ENCODE data around the gene PLIN3. TPM values are rescaled to one million over a fixed set of nuclear protein-coding genes. Genes with fewer than 3 reads are reported as not detected.
"Not testable (repeated sequence)": the region's sequence is repeated elsewhere in the genome, so short reads cannot be mapped to it uniquely, and the experiment has no call there.

The PLIN3 gene
- total RNA-seq, 1 donor from 2014 or later: 6.8 TPM

GRCh38 chr19:4902796-4903195 lies 35.3 kb upstream of the PLIN3 start, which contains the start of gene ARRDC5:
ARRDC5 (minus strand) TSS chr19:4902896; CDS start chr19:4902825, 71 bp downstream.
- no peak within 1 kb of the TSS for H3K27ac Mint-ChIP-seq (ENCODE audit: unreplicated experiment)
- no peaks in the 10 kb centered on the region for H3K4me1 Mint-ChIP-seq (ENCODE audit: low read depth, unreplicated experiment)
- TF ChIP-seq CTCF (IDR thresholded peaks at IDR 0.05; ENCODE audit: partially characterized antibody, unreplicated experiment): no peak
- H3K36me3 Mint-ChIP-seq (ENCODE audit: unreplicated experiment): no peaks in the 10 kb centered on the region
- DNase-seq: no peak
- no peaks in the 10 kb centered on the region for H3K27me3 Mint-ChIP-seq (ENCODE audit: unreplicated experiment)
- no peak within 1 kb of the TSS for H3K4me3 Mint-ChIP-seq (ENCODE audit: unreplicated experiment)
- peaks cover under 1% of the 10 kb centered on the region for H3K9me3 Mint-ChIP-seq (ENCODE audit: unreplicated experiment)

GRCh38 chr19:4900879-4901278 lies 33.4 kb upstream of the PLIN3 start:
- DNase-seq; H3K4me1 Mint-ChIP-seq (ENCODE audit: low read depth, unreplicated experiment); H3K36me3 Mint-ChIP-seq (ENCODE audit: unreplicated experiment); H3K27ac Mint-ChIP-seq (ENCODE audit: unreplicated experiment); H3K27me3 Mint-ChIP-seq (ENCODE audit: unreplicated experiment); H3K9me3 Mint-ChIP-seq (ENCODE audit: unreplicated experiment); H3K4me3 Mint-ChIP-seq (ENCODE audit: unreplicated experiment): not testable (repeated sequence)

- no peaks in the 10 kb centered on the region for H3K27me3 Mint-ChIP-seq (ENCODE audit: unreplicated experiment)
- H3K9me3 Mint-ChIP-seq (ENCODE audit: unreplicated experiment): no peaks in the 10 kb centered on the region
- H3K36me3 Mint-ChIP-seq (ENCODE audit: unreplicated experiment): no peaks in the 10 kb centered on the region
- no peak for TF ChIP-seq CTCF (IDR thresholded peaks at IDR 0.05; ENCODE audit: partially characterized antibody, unreplicated experiment)
- no peak overlapping the region for H3K27ac Mint-ChIP-seq (ENCODE audit: unreplicated experiment)
- H3K4me1 Mint-ChIP-seq (ENCODE audit: low read depth, unreplicated experiment): no peaks in the 10 kb centered on the region
- DNase-seq: no peak
- no peak overlapping the region for H3K4me3 Mint-ChIP-seq (ENCODE audit: unreplicated experiment)
These were observed 29.7 kb upstream of the PLIN3 start for GRCh38 chr19:4897146-4897545.

- H3K27ac Mint-ChIP-seq (ENCODE audit: unreplicated experiment): no peak overlapping the region
- H3K36me3 Mint-ChIP-seq (ENCODE audit: unreplicated experiment): no peaks in the 10 kb centered on the region
- H3K27me3 Mint-ChIP-seq (ENCODE audit: unreplicated experiment): peaks cover under 1% of the 10 kb centered on the region
- H3K9me3 Mint-ChIP-seq (ENCODE audit: unreplicated experiment): no peaks in the 10 kb centered on the region
- H3K4me3 Mint-ChIP-seq (ENCODE audit: unreplicated experiment): no peak overlapping the region
- no peaks in the 10 kb centered on the region for H3K4me1 Mint-ChIP-seq (ENCODE audit: low read depth, unreplicated experiment)
- no peak for TF ChIP-seq CTCF (IDR thresholded peaks at IDR 0.05; ENCODE audit: partially characterized antibody, unreplicated experiment)
- no peak for DNase-seq
These were observed 28.9 kb upstream of the PLIN3 start for GRCh38 chr19:4896372-4896771.

- not testable (repeated sequence) for H3K4me3 Mint-ChIP-seq (ENCODE audit: unreplicated experiment); H3K36me3 Mint-ChIP-seq (ENCODE audit: unreplicated experiment); H3K27ac Mint-ChIP-seq (ENCODE audit: unreplicated experiment); H3K27me3 Mint-ChIP-seq (ENCODE audit: unreplicated experiment); DNase-seq; H3K4me1 Mint-ChIP-seq (ENCODE audit: low read depth, unreplicated experiment); H3K9me3 Mint-ChIP-seq (ENCODE audit: unreplicated experiment)
These were observed 25.5 kb upstream of the PLIN3 start for GRCh38 chr19:4892962-4893361.

GRCh38 chr19:4891066-4891465 lies 23.6 kb upstream of the PLIN3 start:
- Mint-ChIP-seq H3K27ac (ENCODE audit: unreplicated experiment) (no peak overlapping the region), H3K36me3 (ENCODE audit: unreplicated experiment) (no peaks in the 10 kb centered on the region), H3K27me3 (ENCODE audit: unreplicated experiment) (peaks cover 3% of the 10 kb centered on the region), H3K9me3 (ENCODE audit: unreplicated experiment) (peaks cover 3% of the 10 kb centered on the region), H3K4me3 (ENCODE audit: unreplicated experiment) (no peak overlapping the region), H3K4me1 (ENCODE audit: low read depth, unreplicated experiment) (no peaks in the 10 kb centered on the region)
- TF ChIP-seq CTCF (IDR thresholded peaks at IDR 0.05; ENCODE audit: partially characterized antibody, unreplicated experiment): no peak
- DNase-seq: no peak

Measured in glutamatergic neuron (in vitro differentiated cells).